SKM-1 treated with dmso at 0.1 percent for 144 hours (cell line): ENCODE measurements around the gene PFAS.

ENCODE experiments used
- DNase-seq: peaks from one replicate; lab custom pipeline; 2025; ENCODE audit not compliant: unreplicated experiment; lab: John Stamatoyannopoulos, UW

The PFAS gene

GRCh38 chr17:8266648-8267479, 17.8 kb downstream of the PFAS start:
- DNase-seq, result no peak

- DNase-seq, result no peak
Measured at GRCh38 chr17:8267480-8268147, 18.5 kb downstream of the PFAS start.

GRCh38 chr17:8268550-8269298, 19.6 kb downstream of the PFAS start:
- DNase-seq, result no peak

DNA sequence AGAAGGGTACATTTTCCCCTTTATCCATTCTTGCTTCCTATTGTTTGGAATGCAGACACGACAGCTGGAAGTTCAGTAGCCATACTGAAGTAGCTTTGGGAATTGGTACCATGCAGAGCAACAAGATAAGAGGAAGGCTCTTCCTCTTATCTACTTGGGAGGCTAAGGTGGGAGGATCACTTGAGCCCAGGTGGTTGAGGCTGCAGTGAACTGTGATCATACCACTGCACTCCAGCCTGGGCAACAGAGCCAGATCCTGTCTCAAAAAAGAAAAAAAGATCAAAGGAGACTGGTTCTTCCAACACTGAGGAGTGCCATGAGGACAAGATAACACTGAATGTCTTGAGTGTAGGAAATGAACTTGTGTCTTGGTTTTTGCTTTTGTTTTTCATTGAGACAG, 23.3 kb downstream of the PFAS start:
- no peak for DNase-seq

GRCh38 chr17:8273884-8274444, 24.9 kb downstream of the PFAS start:
- no peak for DNase-seq

DNA sequence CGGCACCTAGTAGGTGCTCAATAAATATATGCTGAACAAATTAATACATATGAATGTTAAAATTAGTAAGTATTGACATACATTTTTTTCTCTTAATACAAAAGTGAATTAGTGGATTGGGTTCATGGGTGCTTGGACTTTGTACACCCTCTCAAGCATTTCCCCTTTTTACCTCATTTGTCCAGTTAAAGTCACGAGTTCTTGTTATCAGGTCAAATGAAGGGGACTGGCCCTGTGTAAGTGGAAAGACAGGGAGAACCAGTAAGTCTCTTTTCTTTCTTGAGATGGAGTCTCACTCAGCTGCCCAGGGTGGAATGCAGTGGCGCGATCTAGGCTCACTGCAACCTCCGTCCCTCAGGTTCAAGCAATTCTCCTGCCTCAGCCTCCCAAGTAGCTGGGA, 25.7 kb downstream of the PFAS start:
- DNase-seq, result no peak

GRCh38 chr17:8275421-8276290, 26.6 kb downstream of the PFAS start:
- no peak for DNase-seq

DNA sequence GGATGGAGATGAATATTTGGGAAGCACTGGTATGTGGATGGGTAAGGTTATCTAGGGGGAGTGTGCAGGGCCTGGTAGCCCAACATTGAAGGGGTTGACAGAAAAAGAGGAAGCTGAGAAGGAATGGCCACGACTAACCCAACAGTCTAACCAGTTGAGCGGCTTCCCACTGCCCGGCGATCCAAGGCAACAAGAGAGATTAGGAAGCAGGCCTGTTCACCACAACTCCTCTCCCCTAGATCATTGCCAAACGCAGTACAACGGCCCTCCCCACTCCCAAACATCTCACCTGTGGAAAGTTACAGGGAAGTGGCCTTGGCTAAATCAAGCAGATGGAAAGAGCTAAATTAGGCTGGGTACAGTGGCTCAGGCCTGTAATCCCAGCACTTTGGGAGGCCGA, 28.2 kb downstream of the PFAS start:
- no peak for DNase-seq

DNA sequence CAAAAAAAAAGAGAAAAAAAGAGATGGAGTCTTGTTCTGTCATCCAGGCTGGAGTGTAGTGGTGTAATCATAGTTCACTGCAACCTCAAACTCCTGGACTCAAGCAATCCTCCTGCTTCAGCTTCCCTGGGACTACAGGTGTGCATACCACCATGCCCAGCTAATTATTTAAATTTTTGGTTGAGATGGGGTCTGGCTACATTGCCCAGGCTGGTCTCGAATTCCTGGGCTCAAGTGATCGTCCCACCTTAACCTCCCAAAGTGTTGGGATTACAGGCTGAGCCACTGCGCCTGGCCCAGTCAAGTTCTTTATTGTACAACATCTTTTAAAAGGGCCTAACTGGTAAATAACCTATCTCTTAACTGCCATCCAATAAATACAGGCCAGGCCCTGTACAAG, 33.3 kb downstream of the PFAS start:
- DNase-seq, result no peak

DNA sequence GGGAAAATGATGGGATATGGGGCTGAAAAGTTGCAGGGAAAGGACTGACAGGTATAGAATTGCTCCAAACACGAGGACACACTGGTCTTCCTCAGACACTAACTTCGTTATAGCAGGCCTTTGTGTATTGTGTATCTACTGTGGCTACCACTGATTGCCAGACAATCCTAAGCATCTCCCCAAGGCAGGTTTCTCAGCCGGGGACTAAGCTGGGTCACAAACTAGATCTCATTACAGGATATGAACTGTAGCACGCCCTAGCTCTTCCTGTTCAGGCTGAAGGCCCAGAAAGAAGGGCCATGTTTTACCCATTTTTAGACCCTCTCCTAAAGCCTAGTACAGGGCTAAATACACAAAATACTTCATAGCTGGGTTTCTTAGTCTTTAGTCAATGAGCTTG, 34.3 kb downstream of the PFAS start:
- no peak for DNase-seq

- no peak for DNase-seq
Measured at GRCh38 chr17:8284126-8284525, 35.0 kb downstream of the PFAS start.

DNA sequence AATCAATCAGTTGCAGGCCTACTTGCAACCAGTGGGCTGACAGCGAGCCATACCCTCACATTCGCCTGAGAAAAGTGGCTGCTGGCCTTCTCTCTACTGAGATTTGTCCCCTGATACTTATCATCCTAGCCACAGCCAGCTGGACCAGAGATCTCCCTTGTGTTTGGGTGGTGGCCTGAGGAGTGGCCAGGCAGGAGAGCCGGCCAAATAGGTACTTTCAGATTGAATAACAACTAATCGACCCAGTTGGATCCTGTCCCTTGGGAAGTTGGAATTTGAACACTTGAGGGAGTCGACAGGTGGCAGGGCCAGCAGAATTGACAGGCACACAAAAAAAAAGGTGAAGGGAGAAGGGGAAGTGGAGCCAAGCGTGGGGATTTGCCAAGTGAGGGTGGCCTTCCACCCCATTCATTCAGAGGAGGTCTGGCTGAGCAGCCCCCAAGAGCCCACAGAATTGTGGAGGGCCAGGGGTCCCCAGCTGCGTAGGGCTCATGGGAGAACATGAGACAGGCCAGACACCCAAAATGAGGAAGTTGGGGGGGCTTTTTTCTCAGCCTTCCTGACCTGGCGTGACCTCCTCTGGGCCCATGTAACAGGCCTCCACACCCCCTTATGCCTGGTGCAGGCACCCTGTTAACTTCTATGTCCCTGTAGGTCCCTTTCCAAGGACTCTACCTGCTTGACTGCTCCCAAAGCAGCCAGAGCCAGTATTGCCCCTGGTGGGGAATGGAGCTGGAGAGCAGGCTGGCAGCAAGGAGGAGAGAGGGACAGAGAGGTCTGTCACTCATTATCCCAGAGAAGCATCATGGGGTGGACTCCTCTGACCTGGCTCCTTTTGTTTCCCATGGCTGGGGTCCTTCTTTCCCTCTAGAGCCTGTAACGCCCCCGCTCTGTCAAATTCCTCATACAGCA, 36.4 kb downstream of the PFAS start:
- no peak for DNase-seq

- no peak for DNase-seq
Measured at GRCh38 chr17:8287651-8288335, 38.7 kb downstream of the PFAS start.

DNA sequence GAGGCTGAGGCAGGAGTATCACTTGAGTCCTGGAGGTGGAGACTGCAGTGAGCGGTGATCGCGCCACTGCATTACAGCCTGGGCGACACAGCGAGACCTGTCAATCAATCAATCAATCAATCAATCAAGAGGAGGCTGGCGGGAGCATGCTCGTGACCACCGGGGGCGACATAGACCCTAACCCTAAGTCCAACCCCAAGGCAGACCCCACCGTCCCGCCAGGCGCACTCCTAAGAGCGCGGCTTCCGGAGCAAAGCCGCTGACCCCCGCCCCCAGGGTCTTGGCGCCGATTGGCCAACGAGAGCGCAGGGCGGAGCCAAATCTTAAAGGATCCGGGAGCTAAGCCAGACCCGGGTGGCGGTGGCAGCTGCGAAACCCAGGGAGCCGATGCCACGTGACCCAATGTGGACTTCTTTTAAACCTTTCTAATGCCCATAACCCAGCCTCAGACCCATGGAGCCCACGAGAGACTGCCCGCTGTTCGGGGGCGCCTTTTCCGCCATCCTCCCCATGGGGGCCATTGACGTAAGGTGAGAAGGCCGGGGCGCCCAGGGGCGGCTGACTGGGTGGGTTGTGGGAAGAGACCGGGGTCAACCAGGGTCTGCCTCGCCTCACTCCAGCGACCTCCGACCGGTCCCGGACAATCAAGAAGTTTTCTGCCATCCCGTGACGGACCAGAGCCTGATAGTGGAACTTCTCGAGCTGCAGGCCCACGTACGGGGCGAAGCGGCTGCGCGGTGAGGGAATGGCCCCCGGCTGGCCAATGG, 39.4 kb downstream of the PFAS start, which contains the start of gene RANGRF:
TSS of gene RANGRF (plus strand) at position 335 of the 767 bp plus-strand sequence. CDS start at position 454, 119 bp downstream.
- peak; percentile 41 for DNase-seq

DNA sequence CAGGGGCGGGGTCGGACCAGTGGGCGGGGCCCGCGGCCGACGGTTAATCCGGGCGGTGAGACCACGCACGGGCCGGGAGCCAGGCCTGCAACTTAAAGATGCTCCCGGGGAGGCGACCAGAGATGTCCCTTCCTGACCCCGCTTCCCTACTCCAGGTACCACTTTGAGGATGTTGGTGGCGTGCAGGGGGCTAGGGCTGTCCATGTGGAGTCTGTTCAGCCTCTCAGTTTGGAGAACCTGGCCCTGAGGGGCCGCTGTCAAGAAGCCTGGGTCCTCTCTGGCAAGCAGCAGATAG, 40.0 kb downstream of the PFAS start:
- DNase-seq, result no peak

- no peak for DNase-seq
Measured at GRCh38 chr17:8290043-8290442, 41.0 kb downstream of the PFAS start.

DNA sequence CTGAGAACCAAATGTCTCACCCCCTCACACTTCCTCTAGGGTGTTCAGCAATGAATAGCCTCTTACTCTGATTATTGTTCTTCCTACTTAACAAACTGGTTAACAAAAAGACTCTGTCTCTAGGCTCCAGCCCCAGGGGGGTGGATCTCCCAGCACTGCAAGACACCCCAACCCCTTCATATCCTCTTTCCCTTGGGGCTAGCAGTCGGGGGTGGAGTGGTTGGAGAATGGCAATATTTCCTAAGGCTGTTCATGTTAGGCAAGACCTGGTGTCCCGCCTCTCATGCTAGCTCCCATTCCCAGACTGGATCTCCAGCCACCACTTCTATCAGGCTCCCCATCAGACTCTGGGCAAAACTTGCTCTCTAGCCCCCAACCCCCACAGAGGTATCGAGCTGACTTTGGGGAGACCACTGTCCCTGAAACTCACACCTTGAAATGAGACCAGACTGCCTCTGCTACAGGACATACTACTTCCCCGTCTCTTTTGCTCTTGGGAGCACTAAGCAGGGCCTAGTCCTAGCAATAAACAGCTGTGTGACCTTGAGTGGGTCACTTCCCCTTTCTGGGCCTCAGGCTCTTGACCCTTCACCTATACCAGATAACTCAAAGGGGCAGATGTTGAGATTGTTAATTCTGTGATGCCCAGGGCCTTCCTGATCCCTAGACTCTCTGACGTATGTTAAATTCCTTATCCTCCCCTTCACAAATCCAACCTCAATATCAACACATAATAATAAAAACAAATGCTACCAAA, 43.7 kb downstream of the PFAS start:
- DNase-seq, result peak; percentile 12

DNA sequence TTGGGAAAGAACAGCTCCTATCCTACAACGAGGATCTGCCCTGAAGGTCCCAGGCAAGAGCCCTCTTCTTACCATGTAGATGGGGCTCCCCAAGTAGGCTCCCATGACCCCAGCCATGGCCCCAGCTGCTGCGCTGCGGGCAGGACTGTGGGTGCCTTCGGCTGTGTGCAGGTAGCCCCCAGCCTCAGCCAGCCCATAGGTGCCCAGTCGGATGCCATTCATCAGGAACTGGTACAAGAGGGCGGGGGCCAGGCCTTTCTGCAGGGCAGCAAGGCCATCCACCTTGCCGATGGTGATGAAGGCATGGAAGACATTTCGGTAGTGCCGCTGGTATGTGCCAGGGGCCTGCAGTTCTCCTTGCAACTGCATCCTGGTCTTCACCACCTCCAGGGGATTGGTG, 45.3 kb downstream of the PFAS start:
- no peak for DNase-seq
